K562 (cell line): Measurements from ENCODE around the gene TMF1. TPM values are rescaled to one million over a fixed set of nuclear protein-coding genes. Genes with fewer than 3 reads are reported as not detected.

ENCODE experiments used
- ATAC-seq: fragments of 200-7000 bp; cut with Tn5 transposase; 3 replicates; pipeline ENCODE4 v1.9.1; 2020; ENCODE audit warnings: moderate library complexity
- BruUV-seq: library from RNA; stranded (reverse); fragments of 400-500 nt; replicated peaks from 2 replicates; lab custom pipeline; 2021; lab: Mats Ljungman, UMichigan
- CTCF ChIA-PET: fragments of 300-600 bp; formaldehyde crosslinking; extraction: SDS; loops from one replicate; lab custom pipeline; 2021; ENCODE audit warnings: low intra/inter-chr PET ratio; lab: Yijun Ruan, JAX
- POLR2A ChIA-PET: fragments of 300-600, 350-650 bp; sonication (Branson Sonifier 250); formaldehyde crosslinking; extraction: SDS; loops from one replicate; lab custom pipeline; 2021; ENCODE audit warnings: antibody characterized with exemption, inconsistent platforms; lab: Yijun Ruan, JAX
- DNase-seq, 4 experiments: peaks; one replicate each; pipeline versions ENCODE4 v3.0.0 to v3.0.0-alpha.2; 2011 to 2018; ENCODE audit warnings: low spot score in 3 of 4, mixed read lengths in 3 of 4; ENCODE audit errors: extremely low read depth in 1 of 4
- FAIRE-seq: peaks from 2 replicates; lab custom pipeline; 2011; peaks lifted over from hg19 to GRCh38; lab: Jason Lieb, UNC
- H2AFZ ChIP-seq: 2 replicates; pipeline ENCODE4 v1.6.0; 2011; ENCODE audit warnings: low read depth, low read length, control low read depth, inconsistent platforms
- H3K27ac ChIP-seq: fragments of 200-600 bp; 3 replicates; pipeline ENCODE4 v1.8.0; 2011; ENCODE audit warnings: low read depth, mild to moderate bottlenecking, control low read depth, inconsistent platforms, low read length, moderate library complexity, mixed read lengths; ENCODE audit errors: extremely low read depth
- H3K27me3 ChIP-seq, 2 experiments: fragments of 300-600 bp in 1 of 2; 2 replicates in 1 of 2; 3 replicates in 1 of 2; pipeline versions ENCODE4 v1.6.0 to v1.8.0; 2011; ENCODE audit warnings: inconsistent platforms in 2 of 2, low read length in 2 of 2, mild to moderate bottlenecking in 1 of 2, mixed read lengths in 1 of 2, moderate library complexity in 1 of 2; ENCODE audit not compliant: control insufficient read depth in 2 of 2, insufficient read depth in 2 of 2
- H3K36me3 ChIP-seq: fragments of 300-600 bp; 3 replicates; pipeline ENCODE4 v1.8.0; 2011; ENCODE audit warnings: mild to moderate bottlenecking, low read length, inconsistent platforms; ENCODE audit not compliant: control insufficient read depth, insufficient read depth
- H3K4me1 ChIP-seq, 2 experiments: fragments of 200-600 bp in 1 of 2; replicated peaks in 1 of 2; 2 replicates in 1 of 2; 3 replicates in 1 of 2; pipeline versions ENCODE4 v1.5.1 to v1.8.0; 2011; ENCODE audit warnings: inconsistent platforms in 2 of 2, low read length in 2 of 2, mild to moderate bottlenecking in 1 of 2, mixed read lengths in 1 of 2, moderate library complexity in 1 of 2; ENCODE audit not compliant: control insufficient read depth in 2 of 2, insufficient read depth in 2 of 2
- H3K4me2 ChIP-seq: 2 replicates; pipeline ENCODE4 v1.6.1; 2011; ENCODE audit warnings: low read length, control low read depth, inconsistent platforms, mixed read lengths; ENCODE audit not compliant: insufficient read depth
- H3K4me3 ChIP-seq: fragments of 200-600 bp; sonication (generic), shearing (Covaris generic); 2 replicates; pipeline ENCODE4 v1.5.1; 2016; ENCODE audit warnings: control low read depth, inconsistent platforms
- H3K79me2 ChIP-seq: fragments of 200-600 bp; 3 replicates; pipeline ENCODE4 v1.8.0; 2011; ENCODE audit warnings: low read length, inconsistent platforms; ENCODE audit not compliant: control insufficient read depth, insufficient read depth
- H3K9ac ChIP-seq, 2 experiments: 2 replicates each; pipeline versions ENCODE4 v1.6.0 to v1.6.1; 2011; ENCODE audit warnings: low read depth in 2 of 2, low read length in 2 of 2, control low read depth in 1 of 2, inconsistent platforms in 1 of 2, mild to moderate bottlenecking in 1 of 2, mixed read lengths in 1 of 2; ENCODE audit not compliant: insufficient read depth in 1 of 2
- H3K9me1 ChIP-seq: one replicate; pipeline ENCODE4 v1.6.0; 2011; ENCODE audit warnings: inconsistent platforms, mild to moderate bottlenecking, low read length, moderate library complexity; ENCODE audit not compliant: control insufficient read depth, insufficient read depth
- H3K9me3 ChIP-seq: replicated peaks from 2 replicates; pipeline ENCODE4 v1.5.1; 2011; ENCODE audit warnings: low read depth, low read length, inconsistent platforms; ENCODE audit not compliant: control insufficient read depth, insufficient read depth
- H4K20me1 ChIP-seq: replicated peaks from 2 replicates; pipeline ENCODE4 v1.6.1; 2011; ENCODE audit warnings: low read length, inconsistent platforms, mixed read lengths; ENCODE audit not compliant: control insufficient read depth, insufficient read depth
- FOXJ2 ChIP-seq: fragments of 200-800 bp; sonication (Bioruptor generic); IDR thresholded peaks from 2 replicates; pipeline ENCODE4 v1.6.1; 2016; ENCODE audit warnings: missing genetic modification characterization, missing compliant biosample characterization
- GTF2A2 ChIP-seq: IDR thresholded peaks from 2 replicates; pipeline ENCODE4 v1.6.1; 2016; ENCODE audit warnings: mild to moderate bottlenecking, missing genetic modification characterization, missing compliant biosample characterization
- MXI1 ChIP-seq: IDR thresholded peaks from 2 replicates; pipeline ENCODE4 v1.6.1; 2011; ENCODE audit warnings: low read depth, mild to moderate bottlenecking, improper control_type of control experiment, low read length
- MYBL2 ChIP-seq, 2 experiments: fragments of 450-650 bp in 1 of 2; sonication (generic) in 1 of 2; formaldehyde crosslinking in 1 of 2; IDR thresholded peaks; 2 replicates each; pipeline versions ENCODE4 v1.6.1 to v1.8.1; 2017 to 2022; ENCODE audit warnings: borderline replicate concordance in 1 of 2, inconsistent platforms in 1 of 2, low read depth in 1 of 2, mild to moderate bottlenecking in 1 of 2, missing genetic modification reagents in 1 of 2, moderate library complexity in 1 of 2
- NKRF ChIP-seq: fragments of 450-650 bp; IDR thresholded peaks from 2 replicates; pipeline ENCODE4 v1.6.1; 2016; ENCODE audit warnings: borderline replicate concordance
- ZNF3 ChIP-seq: fragments of 250-450 bp; sonication (Bioruptor Pico); IDR thresholded peaks from 2 replicates; pipeline ENCODE4 v1.5.0; 2021; ENCODE audit warnings: mild to moderate bottlenecking, moderate library complexity
- ZNF592 ChIP-seq: fragments of 450-650 bp; IDR thresholded peaks from 2 replicates; pipeline ENCODE4 v1.6.1; 2017; ENCODE audit warnings: antibody characterized with exemption, mild to moderate bottlenecking
- WGBS: fragments of 100-300 bp; shearing (Covaris generic); methylation state at CpG from one replicate; pipeline ENCODE4 v1.1.6; 2016; ENCODE audit warnings: low coverage, mixed read lengths; ENCODE audit not compliant: insufficient coverage; ENCODE audit errors: missing lambda C conversion rate; 5-methylcytosine and 5-hydroxymethylcytosine counted together
- in situ Hi-C: fragments of 300-500 bp; cut with MboI; formaldehyde crosslinking; loops from 4 replicates; pipeline ENCODE4 v1.15.0; 2018; ENCODE audit warnings: inconsistent platforms, mixed read lengths
- intact Hi-C: fragments of 100-400 bp; cut with micrococcal nuclease; formaldehyde crosslinking; loops from 2 replicates; pipeline ENCODE4 v1.14.2; 2022
- polyA plus RNA-seq, 8 experiments: library from polyadenylated mRNA; depleted of rRNA in 4 of 8; stranded (reverse) in 5 of 8; unstranded in 3 of 8; fragments of >200 nt; fragmentation: Nextera tagmentation in 2 of 8; fragmentation: Illumina TruSeq in 1 of 8; extraction: Ambion mirVana in 2 of 8; extraction: Trizol in 1 of 8; gene quantifications; 2 replicates each; pipeline versions ENCODE4 v1.2.1 to v1.2.3, GENCODE V29; 2011 to 2014; ENCODE audit warnings: inconsistent platforms in 1 of 8, missing spikeins in 1 of 8
- total RNA-seq, 7 experiments: library from RNA; depleted of rRNA in 6 of 7; stranded (reverse); fragments of >200 nt in 6 of 7; fragmentation: Illumina TruSeq in 2 of 7; extraction: Trizol in 2 of 7; gene quantifications; 2 replicates each; pipeline versions ENCODE4 v1.2.1 to v1.2.3, GENCODE V29; 2011 to 2021; ENCODE audit warnings: low replicate concordance in 1 of 7
- TF ChIP-seq, protein P1 (sequence below), 2 experiments: fragments of 450-650 bp; IDR thresholded peaks; 2 replicates each; pipeline ENCODE4 v1.6.1; 2018; ENCODE audit warnings: mild to moderate bottlenecking in 2 of 2, low read depth in 1 of 2; ENCODE audit not compliant: partially characterized antibody in 2 of 2
- TF ChIP-seq, protein P2 (sequence below): IDR thresholded peaks from 3 replicates; pipeline ENCODE4 v1.6.1; 2011; ENCODE audit warnings: borderline replicate concordance, mild to moderate bottlenecking; ENCODE audit not compliant: insufficient read length, insufficient read depth

Gene TMF1
- total and polyA plus RNA-seq, 9 of the 15 experiments (the other 6 are each of a cell fraction or from before 2014, with no cell fraction given): 3.1 to 13.9 (median 10.3) TPM

DNA sequence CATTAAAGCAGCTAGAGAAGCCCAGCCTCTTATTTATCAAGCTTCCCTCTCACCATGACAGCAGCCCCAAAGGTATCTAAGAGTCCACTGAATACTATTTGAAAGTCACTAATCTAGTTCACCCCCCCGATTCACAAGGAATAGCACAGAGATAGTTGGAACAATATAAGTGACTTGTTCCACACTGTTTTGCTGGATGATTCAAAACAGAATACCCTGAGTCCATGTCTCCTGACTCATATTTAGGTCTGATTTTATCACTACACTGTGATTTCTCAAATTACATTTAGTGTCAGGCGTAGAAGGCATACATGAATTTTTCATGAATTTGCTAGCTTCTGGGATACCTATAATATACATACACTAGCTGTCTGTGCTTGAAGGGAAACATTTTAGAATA lies 20.0 kb downstream of the TMF1 start:
- no TSS peak for BruUV-seq
- TF ChIP-seq, protein P1, sequence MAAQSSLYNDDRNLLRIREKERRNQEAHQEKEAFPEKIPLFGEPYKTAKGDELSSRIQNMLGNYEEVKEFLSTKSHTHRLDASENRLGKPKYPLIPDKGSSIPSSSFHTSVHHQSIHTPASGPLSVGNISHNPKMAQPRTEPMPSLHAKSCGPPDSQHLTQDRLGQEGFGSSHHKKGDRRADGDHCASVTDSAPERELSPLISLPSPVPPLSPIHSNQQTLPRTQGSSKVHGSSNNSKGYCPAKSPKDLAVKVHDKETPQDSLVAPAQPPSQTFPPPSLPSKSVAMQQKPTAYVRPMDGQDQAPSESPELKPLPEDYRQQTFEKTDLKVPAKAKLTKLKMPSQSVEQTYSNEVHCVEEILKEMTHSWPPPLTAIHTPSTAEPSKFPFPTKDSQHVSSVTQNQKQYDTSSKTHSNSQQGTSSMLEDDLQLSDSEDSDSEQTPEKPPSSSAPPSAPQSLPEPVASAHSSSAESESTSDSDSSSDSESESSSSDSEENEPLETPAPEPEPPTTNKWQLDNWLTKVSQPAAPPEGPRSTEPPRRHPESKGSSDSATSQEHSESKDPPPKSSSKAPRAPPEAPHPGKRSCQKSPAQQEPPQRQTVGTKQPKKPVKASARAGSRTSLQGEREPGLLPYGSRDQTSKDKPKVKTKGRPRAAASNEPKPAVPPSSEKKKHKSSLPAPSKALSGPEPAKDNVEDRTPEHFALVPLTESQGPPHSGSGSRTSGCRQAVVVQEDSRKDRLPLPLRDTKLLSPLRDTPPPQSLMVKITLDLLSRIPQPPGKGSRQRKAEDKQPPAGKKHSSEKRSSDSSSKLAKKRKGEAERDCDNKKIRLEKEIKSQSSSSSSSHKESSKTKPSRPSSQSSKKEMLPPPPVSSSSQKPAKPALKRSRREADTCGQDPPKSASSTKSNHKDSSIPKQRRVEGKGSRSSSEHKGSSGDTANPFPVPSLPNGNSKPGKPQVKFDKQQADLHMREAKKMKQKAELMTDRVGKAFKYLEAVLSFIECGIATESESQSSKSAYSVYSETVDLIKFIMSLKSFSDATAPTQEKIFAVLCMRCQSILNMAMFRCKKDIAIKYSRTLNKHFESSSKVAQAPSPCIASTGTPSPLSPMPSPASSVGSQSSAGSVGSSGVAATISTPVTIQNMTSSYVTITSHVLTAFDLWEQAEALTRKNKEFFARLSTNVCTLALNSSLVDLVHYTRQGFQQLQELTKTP (IDR thresholded peaks at IDR 0.05; ENCODE audit: low read depth in 1 of 2, partially characterized antibody in 2 of 2): no peak
- TF ChIP-seq ZNF3 (CRISPR knock-in tag) (no peak), ZNF592 (no peak), FOXJ2 (tag) (no peak), MYBL2 (IDR thresholded peaks at IDR 0.05; ENCODE audit: low read depth) (no peak), MYBL2 (CRISPR knock-in tag; IDR thresholded peaks at IDR 0.05; ENCODE audit: borderline replicate concordance) (no peak), NKRF (no peak), GTF2A2 (tag) (no peak), MXI1 (no peak)
- TF ChIP-seq, protein P2, sequence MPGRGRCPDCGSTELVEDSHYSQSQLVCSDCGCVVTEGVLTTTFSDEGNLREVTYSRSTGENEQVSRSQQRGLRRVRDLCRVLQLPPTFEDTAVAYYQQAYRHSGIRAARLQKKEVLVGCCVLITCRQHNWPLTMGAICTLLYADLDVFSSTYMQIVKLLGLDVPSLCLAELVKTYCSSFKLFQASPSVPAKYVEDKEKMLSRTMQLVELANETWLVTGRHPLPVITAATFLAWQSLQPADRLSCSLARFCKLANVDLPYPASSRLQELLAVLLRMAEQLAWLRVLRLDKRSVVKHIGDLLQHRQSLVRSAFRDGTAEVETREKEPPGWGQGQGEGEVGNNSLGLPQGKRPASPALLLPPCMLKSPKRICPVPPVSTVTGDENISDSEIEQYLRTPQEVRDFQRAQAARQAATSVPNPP: no peak

More for the DNA sequence above, 20.0 kb downstream of the TMF1 start:
- Histone ChIP-seq H3K9ac (no peak overlapping the region), H3K9me1 (no peaks in the 10 kb centered on the region), H2AFZ (no peak overlapping the region), H3K4me3 (no peak overlapping the region), H3K9me3 (no peaks in the 10 kb centered on the region), H4K20me1 (no peaks in the 10 kb centered on the region), H3K79me2 (no peaks in the 10 kb centered on the region), H3K4me1 (no peaks in the 10 kb centered on the region), H3K36me3 (peaks cover 74% of the 10 kb centered on the region), H3K27me3 (no peaks in the 10 kb centered on the region), H3K4me2 (no peak overlapping the region), H3K27ac (no peak overlapping the region)
- FAIRE-seq (no peak), DNase-seq (no peak), ATAC-seq (no peak)
- CTCF ChIA-PET: no interaction called here
- in situ Hi-C loops (no loop called here), intact Hi-C loops (no loop called here)
- POLR2A ChIA-PET: interaction anchor here (0.6 to 0.9 kb wide), 3 partner anchors 11 to 104 kb away, joined by 3 to 4 read pairs (median 3); partner anchors contain the start of gene TMF1
- WGBS: 81% methylated on average over 2 of the region's 2 CpGs
